Neutrophil (primary cell): ENCODE data around the gene KAT14.
"Not testable (repeated sequence)": the region's sequence is repeated elsewhere in the genome, so short reads cannot be mapped to it uniquely, and the experiment has no call there.

Source experiments
- H3K27ac ChIP-seq: fragments of 200-600 bp; sonication (generic); 2 replicates; pipeline ENCODE4 v1.5.1; 2016; ENCODE audit warnings: mild to moderate bottlenecking, moderate library complexity
- H3K27me3 ChIP-seq: fragments of 200-600 bp; sonication (generic); 2 replicates; pipeline ENCODE4 v1.6.0; 2016; ENCODE audit warnings: mild to moderate bottlenecking
- H3K36me3 ChIP-seq: fragments of 200-600 bp; sonication (generic); 2 replicates; pipeline ENCODE4 v1.5.1; 2017
- H3K4me1 ChIP-seq, 2 experiments: fragments of 200-600 bp in 1 of 2; sonication (generic) in 1 of 2; 1 replicate in 1 of 2; 2 replicates in 1 of 2; pipeline versions ENCODE4 v1.5.1 to v1.6.1; 2013 to 2016; ENCODE audit warnings: low read depth in 1 of 2, low read length in 1 of 2, mild to moderate bottlenecking in 1 of 2, moderate library complexity in 1 of 2; ENCODE audit not compliant: control insufficient read depth in 1 of 2, insufficient read depth in 1 of 2
- H3K4me3 ChIP-seq, 2 experiments: fragments of 200-600 bp in 1 of 2; sonication (generic) in 1 of 2; 1 replicate in 1 of 2; 2 replicates in 1 of 2; pipeline ENCODE4 v1.5.1; 2013 to 2016; ENCODE audit warnings: low read depth in 1 of 2, low read length in 1 of 2, mild to moderate bottlenecking in 1 of 2, moderate library complexity in 1 of 2
- H3K9me3 ChIP-seq: fragments of 200-600 bp; sonication (generic); 2 replicates; pipeline ENCODE4 v1.5.1; 2016
- TF ChIP-seq, protein P1 (sequence below): fragments of 200-600 bp; sonication (generic); IDR thresholded peaks from 2 replicates; pipeline ENCODE4 v1.5.1; 2016; ENCODE audit warnings: antibody characterized with exemption

The KAT14 gene

DNA sequence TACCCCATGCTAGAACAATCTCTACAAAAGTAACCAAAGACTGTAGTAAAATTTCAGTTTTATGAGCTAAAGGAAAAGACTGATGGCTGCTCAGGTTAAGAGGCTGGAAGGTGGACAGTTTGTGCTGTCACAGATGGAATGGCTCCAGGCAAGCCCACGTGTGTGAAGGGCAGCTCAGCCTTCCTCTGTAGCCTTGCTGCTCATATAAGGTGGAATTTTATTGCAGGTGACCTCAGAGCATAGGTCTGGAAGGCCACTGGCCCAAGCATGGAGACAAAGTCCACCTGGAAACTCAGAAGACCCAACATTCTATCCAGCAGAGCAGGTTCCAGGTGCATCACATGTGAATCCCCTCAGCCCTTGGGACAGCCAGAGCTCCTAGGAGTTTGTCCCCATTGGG lies 53.6 kb downstream of the KAT14 start:
- no peak overlapping the region for H3K4me3 ChIP-seq
- no peaks in the 10 kb centered on the region for H3K27me3 ChIP-seq
- no peaks in the 10 kb centered on the region for H3K9me3 ChIP-seq
- TF ChIP-seq, protein P1, sequence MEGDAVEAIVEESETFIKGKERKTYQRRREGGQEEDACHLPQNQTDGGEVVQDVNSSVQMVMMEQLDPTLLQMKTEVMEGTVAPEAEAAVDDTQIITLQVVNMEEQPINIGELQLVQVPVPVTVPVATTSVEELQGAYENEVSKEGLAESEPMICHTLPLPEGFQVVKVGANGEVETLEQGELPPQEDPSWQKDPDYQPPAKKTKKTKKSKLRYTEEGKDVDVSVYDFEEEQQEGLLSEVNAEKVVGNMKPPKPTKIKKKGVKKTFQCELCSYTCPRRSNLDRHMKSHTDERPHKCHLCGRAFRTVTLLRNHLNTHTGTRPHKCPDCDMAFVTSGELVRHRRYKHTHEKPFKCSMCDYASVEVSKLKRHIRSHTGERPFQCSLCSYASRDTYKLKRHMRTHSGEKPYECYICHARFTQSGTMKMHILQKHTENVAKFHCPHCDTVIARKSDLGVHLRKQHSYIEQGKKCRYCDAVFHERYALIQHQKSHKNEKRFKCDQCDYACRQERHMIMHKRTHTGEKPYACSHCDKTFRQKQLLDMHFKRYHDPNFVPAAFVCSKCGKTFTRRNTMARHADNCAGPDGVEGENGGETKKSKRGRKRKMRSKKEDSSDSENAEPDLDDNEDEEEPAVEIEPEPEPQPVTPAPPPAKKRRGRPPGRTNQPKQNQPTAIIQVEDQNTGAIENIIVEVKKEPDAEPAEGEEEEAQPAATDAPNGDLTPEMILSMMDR: no peak
- no peak overlapping the region for H3K27ac ChIP-seq
- no peaks in the 10 kb centered on the region for H3K4me1 ChIP-seq
- peaks cover 19% of the 10 kb centered on the region for H3K36me3 ChIP-seq

DNA sequence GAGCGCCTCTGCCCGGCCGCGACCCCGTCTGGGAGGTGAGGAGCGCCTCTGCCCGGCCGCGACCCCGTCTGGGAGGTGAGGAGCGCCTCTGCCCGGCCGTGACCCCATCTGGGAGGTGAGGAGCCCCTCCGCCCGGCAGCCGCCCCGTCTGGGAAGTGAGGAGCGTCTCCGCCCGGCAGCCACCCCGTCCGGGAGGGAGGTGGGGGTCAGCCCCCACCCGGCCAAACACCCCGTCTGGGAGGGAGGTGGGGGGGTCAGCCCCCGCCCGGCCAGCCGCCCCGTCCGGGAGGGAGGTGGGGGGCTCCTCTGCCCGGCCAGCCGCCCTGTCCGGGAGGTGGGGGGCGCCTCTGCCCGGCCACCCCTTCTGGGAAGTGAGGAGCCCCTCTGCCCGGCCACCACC lies 56.8 kb downstream of the KAT14 start:
- H3K4me3 ChIP-seq, H3K9me3 ChIP-seq, H3K36me3 ChIP-seq, H3K4me1 ChIP-seq, H3K27ac ChIP-seq, H3K27me3 ChIP-seq: not testable (repeated sequence)

DNA sequence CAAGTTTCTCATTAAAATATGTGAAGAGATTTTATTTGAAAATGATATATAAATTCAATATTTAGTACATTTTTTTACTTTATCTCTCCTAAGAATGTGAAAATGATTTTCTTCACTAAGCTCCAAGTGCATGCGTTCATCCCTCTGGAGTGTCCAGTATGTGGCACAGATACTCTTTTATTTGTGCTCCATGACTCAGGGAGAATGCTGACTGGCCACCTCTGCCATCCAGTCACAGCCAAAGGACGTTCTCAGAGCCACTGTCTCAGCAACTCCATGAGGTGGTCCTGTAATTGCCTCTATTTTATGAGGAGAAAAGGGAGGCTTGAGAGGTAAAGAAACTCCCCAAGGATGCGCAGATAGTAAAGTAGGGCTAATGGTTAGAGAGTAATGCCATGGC lies 58.3 kb downstream of the KAT14 start:
- Histone ChIP-seq H3K27ac (no peak overlapping the region), H3K4me3 (no peak overlapping the region), H3K27me3 (no peaks in the 10 kb centered on the region), H3K9me3 (no peaks in the 10 kb centered on the region), H3K4me1 (no peaks in the 10 kb centered on the region), H3K36me3 (no peaks in the 10 kb centered on the region)
- TF ChIP-seq, protein P1: no peak

DNA sequence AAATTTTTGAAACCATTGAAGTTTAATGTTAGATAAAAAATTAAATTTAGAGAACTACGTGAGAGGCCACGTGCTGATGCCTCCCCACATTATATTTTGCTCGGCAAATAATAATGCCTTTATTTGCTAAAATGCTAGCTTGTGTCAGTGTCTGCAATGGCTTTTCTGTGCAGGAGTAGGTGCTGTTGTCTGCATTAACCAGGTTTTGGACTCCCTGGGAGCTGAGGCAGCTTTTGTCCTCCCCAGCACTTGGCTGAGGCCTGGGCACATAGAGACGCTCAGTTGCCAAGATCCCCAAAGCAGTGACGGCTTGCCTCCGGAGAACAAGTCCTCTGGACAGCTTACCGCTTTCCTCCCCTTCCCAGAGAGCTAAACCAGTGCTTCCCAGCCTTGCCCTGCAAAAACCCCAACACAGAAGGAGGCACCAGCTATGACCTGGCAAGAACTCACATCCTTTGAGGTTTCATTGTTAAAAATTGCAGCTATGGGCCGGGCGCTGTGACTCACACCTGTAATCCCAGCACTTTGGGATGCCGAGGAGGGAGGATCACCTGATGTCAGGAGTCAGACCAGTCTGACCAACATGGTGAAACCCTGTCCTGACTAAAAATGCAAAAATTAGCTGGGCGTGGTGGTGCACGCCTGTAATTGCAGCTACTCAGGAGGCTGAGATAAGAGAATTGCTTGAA lies 59.9 kb downstream of the KAT14 start:
- no peaks in the 10 kb centered on the region for H3K27me3 ChIP-seq
- TF ChIP-seq, protein P1: no peak
- no peak overlapping the region for H3K27ac ChIP-seq

DNA sequence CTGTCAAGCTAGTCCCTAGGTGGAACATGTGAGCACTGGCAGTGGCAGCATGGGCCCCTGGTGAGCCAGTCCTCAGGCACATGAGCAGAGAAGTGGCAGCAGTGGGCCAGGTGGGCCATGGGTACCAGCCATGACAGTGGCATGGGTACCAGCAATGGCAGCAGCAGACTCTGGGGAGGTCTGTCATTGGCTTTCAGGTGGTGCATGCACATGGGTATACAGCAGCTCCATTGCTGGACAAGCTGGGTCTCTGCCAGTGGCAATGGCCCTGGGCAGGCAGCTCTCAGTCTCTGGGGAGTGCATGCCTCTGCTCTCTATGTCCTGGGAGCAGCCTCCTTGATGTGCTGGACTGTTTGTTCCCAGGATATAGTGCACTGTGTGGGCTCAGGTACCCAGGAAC lies 65.3 kb downstream of the KAT14 start:
- Histone ChIP-seq H3K27me3 (no peaks in the 10 kb centered on the region), H3K4me3 (no peak overlapping the region), H3K27ac (no peak overlapping the region), H3K36me3 (no peaks in the 10 kb centered on the region), H3K9me3 (no peaks in the 10 kb centered on the region), H3K4me1 (no peaks in the 10 kb centered on the region)
- TF ChIP-seq, protein P1: no peak

More for the DNA sequence above, 59.9 kb downstream of the KAT14 start:
- H3K4me3 ChIP-seq: no peak overlapping the region
- H3K4me1 ChIP-seq: no peaks in the 10 kb centered on the region
- H3K9me3 ChIP-seq: no peaks in the 10 kb centered on the region
- H3K36me3 ChIP-seq: no peaks in the 10 kb centered on the region

DNA sequence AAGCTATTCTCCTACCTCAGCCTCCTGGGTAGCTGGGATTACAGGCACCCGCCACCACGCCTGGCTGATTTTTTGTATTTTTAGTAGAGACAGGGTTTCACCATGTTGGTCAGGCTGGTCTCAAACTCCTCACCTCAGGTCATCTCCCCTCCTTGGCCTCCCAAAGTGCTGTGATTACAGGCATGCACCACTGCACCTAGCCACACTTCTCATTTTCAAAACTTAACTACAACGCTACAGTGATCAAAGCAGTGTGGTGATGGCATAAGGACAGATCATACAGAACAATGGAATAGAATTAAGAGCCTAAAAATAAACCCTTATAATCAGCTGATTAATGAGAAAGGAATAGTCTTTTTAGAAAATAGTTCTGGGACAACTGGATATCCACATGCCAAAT lies 66.0 kb downstream of the KAT14 start:
- H3K4me3 ChIP-seq, H3K27ac ChIP-seq, H3K9me3 ChIP-seq, H3K4me1 ChIP-seq, H3K36me3 ChIP-seq, H3K27me3 ChIP-seq: not testable (repeated sequence)
